SK-N-MC (cell line): ENCODE measurements around the gene PTPRM.

Experiments
- FOXP2 ChIP-seq: optimal IDR thresholded peaks from 2 replicates; pipeline ENCODE3; 2011; ENCODE audit warnings: mild to moderate bottlenecking, moderate library complexity; ENCODE audit not compliant: insufficient read depth; ENCODE audit errors: extremely low read length, control extremely low read depth
- POLR2AphosphoS5 ChIP-seq: IDR thresholded peaks from 2 replicates; pipeline ENCODE4 v1.6.1; 2012; ENCODE audit warnings: mild to moderate bottlenecking, low read depth, low read length, borderline replicate concordance

GRCh38 chr18:7803956-7804469 is 236.9 kb downstream of the PTPRM start:
- TF ChIP-seq FOXP2 = no peak
- no peak for TF ChIP-seq POLR2AphosphoS5
